Natural killer cell treated with Interleukin-12 subunit alpha and Interleukin-12 subunit beta and Interleukin-15 and Interleukin-18, amount 100 ng/mL, for 72 hours (primary cell): ENCODE results near the gene C5orf22. TPM values are rescaled to one million over a fixed set of nuclear protein-coding genes. Genes with fewer than 3 reads are reported as not detected.
A peak's percentile ranks its signal among the peaks of the same experiment; 100 is the strongest.

ENCODE experiments used
- ATAC-seq, 2 donors: fragments of 150-1000 bp; cut with Tn5 transposase in 1 of 2; sonication (Bioruptor Pico), chemical (Tn5 transposase) in 1 of 2; 2 replicates each; pipeline ENCODE4 v1.10.0; 2021
- DNase-seq: peaks from one replicate; pipeline ENCODE4 v3.0.0; 2022; ENCODE audit warnings: low spot score
- H3K27ac Mint-ChIP-seq, 2 donors: 1 replicate in 1 of 2; 2 replicates in 1 of 2; pipeline ENCODE4 v1.8.0; 2022; ENCODE audit warnings: mixed read lengths in 2 of 2, mild to moderate bottlenecking in 1 of 2, moderate library complexity in 1 of 2
- H3K27me3 Mint-ChIP-seq, 2 donors: 1 replicate in 1 of 2; 2 replicates in 1 of 2; pipeline ENCODE4 v1.8.0; 2022; ENCODE audit warnings: mixed read lengths in 2 of 2
- H3K36me3 Mint-ChIP-seq: one replicate; pipeline ENCODE4 v1.8.0; 2022; ENCODE audit warnings: mixed read lengths
- H3K4me1 Mint-ChIP-seq, 2 donors: 1 replicate in 1 of 2; 2 replicates in 1 of 2; pipeline ENCODE4 v1.8.0; 2022; ENCODE audit warnings: low read depth in 2 of 2, mixed read lengths in 2 of 2, mild to moderate bottlenecking in 1 of 2
- H3K4me3 Mint-ChIP-seq: one replicate; pipeline ENCODE4 v1.8.0; 2022; ENCODE audit warnings: mixed read lengths
- H3K9me3 Mint-ChIP-seq: 2 replicates; pipeline ENCODE4 v1.8.0; 2022; ENCODE audit warnings: mixed read lengths
- total RNA-seq, 2 donors: library from RNA; stranded (reverse); gene quantifications; one replicate each; pipeline ENCODE4 v1.2.3, GENCODE V29; 2022

Gene C5orf22
- 10 to 100 TPM; 25.5 to 29.5 TPM for total RNA-seq

GRCh38 chr5:31531888-31532547, at the start of gene C5orf22, which contains the start of gene DROSHA:
Gene C5orf22, plus strand, starts transcription at chr5:31532301. Its CDS starts 92 bp downstream, at chr5:31532393.
Gene DROSHA, minus strand, starts transcription at chr5:31532093. Its CDS starts 3,034 bp downstream, at chr5:31529059.
- DNase-seq (peak; percentile 94), ATAC-seq (peak; percentile 98 to 99)
- Mint-ChIP-seq H3K27ac (peak within 1 kb of the TSS; percentile 87 to 98), H3K4me3 (peak within 1 kb of the TSS; percentile 95), H3K4me1 (peaks cover 36 to 47% of the 10 kb centered on the region in 2 donors), H3K36me3 (peaks cover 19% of the 10 kb centered on the region), H3K9me3 (no peaks in the 10 kb centered on the region), H3K27me3 (no peaks in the 10 kb centered on the region)

- Mint-ChIP-seq H3K9me3 (no peaks in the 10 kb centered on the region), H3K36me3 (peaks cover 35% of the 10 kb centered on the region), H3K4me1 (no peaks in the 10 kb centered on the region), H3K27me3 (no peaks in the 10 kb centered on the region), H3K4me3 (no peak overlapping the region), H3K27ac (no peak overlapping the region)
- DNase-seq (no peak), ATAC-seq (no peak)
Observed at GRCh38 chr5:31485376-31486207, 46.5 kb upstream of the C5orf22 start.

- no peak for DNase-seq
- Mint-ChIP-seq H3K36me3 (peaks cover 31% of the 10 kb centered on the region), H3K4me3 (no peak overlapping the region), H3K9me3 (no peaks in the 10 kb centered on the region), H3K4me1 (no peaks in the 10 kb centered on the region), H3K27ac (no peak overlapping the region), H3K27me3 (no peaks in the 10 kb centered on the region)
- ATAC-seq = no peak
Observed at GRCh38 chr5:31486441-31486840, 45.7 kb upstream of the C5orf22 start.

- H3K36me3 Mint-ChIP-seq = peaks cover 25% of the 10 kb centered on the region
- DNase-seq (no peak), ATAC-seq (no peak)
- no peak overlapping the region for H3K27ac Mint-ChIP-seq
- H3K27me3 Mint-ChIP-seq = no peaks in the 10 kb centered on the region
- no peak overlapping the region for H3K4me3 Mint-ChIP-seq
- H3K9me3 Mint-ChIP-seq = no peaks in the 10 kb centered on the region
- H3K4me1 Mint-ChIP-seq = no peaks in the 10 kb centered on the region
Observed at GRCh38 chr5:31487506-31487905, 44.6 kb upstream of the C5orf22 start.

- H3K36me3 Mint-ChIP-seq = peaks cover 23% of the 10 kb centered on the region
- H3K27ac Mint-ChIP-seq = no peak overlapping the region
Observed at GRCh38 chr5:31492869-31493268, 39.2 kb upstream of the C5orf22 start.

GRCh38 chr5:31495336-31495735, 36.8 kb upstream of the C5orf22 start:
- Mint-ChIP-seq H3K27ac (no peak overlapping the region), H3K9me3 (no peaks in the 10 kb centered on the region), H3K4me1 (peaks cover 0 to 2% of the 10 kb centered on the region in 2 donors), H3K4me3 (no peak overlapping the region), H3K36me3 (peaks cover 15% of the 10 kb centered on the region), H3K27me3 (no peaks in the 10 kb centered on the region)
- DNase-seq (no peak), ATAC-seq (no peak)

More at GRCh38 chr5:31492869-31493268, 39.2 kb upstream of the C5orf22 start:
- no peak overlapping the region for H3K4me3 Mint-ChIP-seq
- H3K27me3 Mint-ChIP-seq = no peaks in the 10 kb centered on the region
- peaks cover 0 to 2% of the 10 kb centered on the region in 2 donors for H3K4me1 Mint-ChIP-seq
- ATAC-seq (no peak), DNase-seq (no peak)
- H3K9me3 Mint-ChIP-seq = no peaks in the 10 kb centered on the region

- no peak for DNase-seq
- no peak for ATAC-seq
- peaks cover 19% of the 10 kb centered on the region for H3K36me3 Mint-ChIP-seq
- H3K9me3 Mint-ChIP-seq = no peaks in the 10 kb centered on the region
- no peak overlapping the region for H3K27ac Mint-ChIP-seq
- H3K27me3 Mint-ChIP-seq = no peaks in the 10 kb centered on the region
- no peak overlapping the region for H3K4me3 Mint-ChIP-seq
- peaks cover 0 to 2% of the 10 kb centered on the region in 2 donors for H3K4me1 Mint-ChIP-seq
Observed at GRCh38 chr5:31496301-31496700, 35.8 kb upstream of the C5orf22 start.

GRCh38 chr5:31496891-31497290, 35.2 kb upstream of the C5orf22 start:
- Mint-ChIP-seq H3K27me3 (no peaks in the 10 kb centered on the region), H3K4me3 (no peak overlapping the region), H3K9me3 (no peaks in the 10 kb centered on the region), H3K27ac (no peak overlapping the region), H3K4me1 (peaks cover 0 to 2% of the 10 kb centered on the region in 2 donors), H3K36me3 (peaks cover 19% of the 10 kb centered on the region)
- ATAC-seq (no peak), DNase-seq (no peak)

- ATAC-seq (no peak), DNase-seq (no peak)
- Mint-ChIP-seq H3K9me3 (no peaks in the 10 kb centered on the region), H3K36me3 (peaks cover 27% of the 10 kb centered on the region), H3K4me3 (no peak overlapping the region), H3K4me1 (peaks cover 0 to 5% of the 10 kb centered on the region in 2 donors), H3K27me3 (no peaks in the 10 kb centered on the region), H3K27ac (no peak overlapping the region)
Observed at GRCh38 chr5:31500256-31500655, 31.8 kb upstream of the C5orf22 start.

GRCh38 chr5:31502506-31502905, 29.6 kb upstream of the C5orf22 start:
- peaks cover 27% of the 10 kb centered on the region for H3K36me3 Mint-ChIP-seq
- no peaks in the 10 kb centered on the region for H3K27me3 Mint-ChIP-seq
- H3K4me1 Mint-ChIP-seq = peaks cover 0 to 2% of the 10 kb centered on the region in 2 donors
- no peak for ATAC-seq
- H3K4me3 Mint-ChIP-seq = no peak overlapping the region
- H3K9me3 Mint-ChIP-seq = no peaks in the 10 kb centered on the region
- H3K27ac Mint-ChIP-seq = no peak overlapping the region
- no peak for DNase-seq

GRCh38 chr5:31504529-31504928, 27.6 kb upstream of the C5orf22 start:
- DNase-seq (no peak), ATAC-seq (no peak)
- Mint-ChIP-seq H3K27ac (no peak overlapping the region), H3K36me3 (peaks cover 37% of the 10 kb centered on the region), H3K27me3 (no peaks in the 10 kb centered on the region), H3K4me1 (peaks cover 0 to 2% of the 10 kb centered on the region in 2 donors), H3K9me3 (no peaks in the 10 kb centered on the region), H3K4me3 (no peak overlapping the region)

GRCh38 chr5:31511305-31511704, 20.8 kb upstream of the C5orf22 start:
- Mint-ChIP-seq H3K27me3 (no peaks in the 10 kb centered on the region), H3K36me3 (peaks cover 38% of the 10 kb centered on the region), H3K4me3 (no peak overlapping the region), H3K27ac (no peak overlapping the region), H3K4me1 (peaks cover 0 to 3% of the 10 kb centered on the region in 2 donors), H3K9me3 (no peaks in the 10 kb centered on the region)
- DNase-seq (no peak), ATAC-seq (no peak)

- peaks cover 39% of the 10 kb centered on the region for H3K36me3 Mint-ChIP-seq
Observed at GRCh38 chr5:31516802-31517201, 15.3 kb upstream of the C5orf22 start.

GRCh38 chr5:31523041-31523440, 9.1 kb upstream of the C5orf22 start:
- H3K27ac Mint-ChIP-seq = no peak overlapping the region
- peaks cover 2 to 9% of the 10 kb centered on the region in 2 donors for H3K4me1 Mint-ChIP-seq
- ATAC-seq (no peak), DNase-seq (no peak)
- no peak overlapping the region for H3K4me3 Mint-ChIP-seq
- H3K27me3 Mint-ChIP-seq = no peaks in the 10 kb centered on the region
- H3K36me3 Mint-ChIP-seq = peaks cover 37% of the 10 kb centered on the region
- no peaks in the 10 kb centered on the region for H3K9me3 Mint-ChIP-seq

More at GRCh38 chr5:31516802-31517201, 15.3 kb upstream of the C5orf22 start:
- no peaks in the 10 kb centered on the region for H3K27me3 Mint-ChIP-seq
- no peak overlapping the region for H3K4me3 Mint-ChIP-seq
- ATAC-seq (no peak), DNase-seq (no peak)
- peaks cover 0 to 7% of the 10 kb centered on the region in 2 donors for H3K4me1 Mint-ChIP-seq
- no peak overlapping the region for H3K27ac Mint-ChIP-seq
- H3K9me3 Mint-ChIP-seq = no peaks in the 10 kb centered on the region
